ENCODE measurements around the gene MEGF9.

- TF ChIP-seq CTCF (IDR thresholded peaks at IDR 0.05; ENCODE audit: poor library complexity) (no peak), EZH2 (IDR thresholded peaks at IDR 0.05; ENCODE audit: borderline replicate concordance) (no peak), EZH2phosphoT487 (IDR thresholded peaks at IDR 0.05; ENCODE audit: low read depth, severe bottlenecking, unreplicated experiment) (no peak)
Observed at GRCh38 chr9:120663380-120663779, 50.9 kb downstream of the MEGF9 start.
